ENCODE data around the gene PRG3. TPM values are rescaled to one million over a fixed set of nuclear protein-coding genes. Genes with fewer than 3 reads are reported as not detected.
A peak's percentile ranks its signal among the peaks of the same experiment; 100 is the strongest.

The PRG3 gene
- total RNA-seq, 1 donor from 2014 or later: not detected

GRCh38 chr11:57414612-57415212, 33.8 kb upstream of the PRG3 start:
- Histone ChIP-seq H3K4me3 (ENCODE audit: low read depth, low read length) (no peak overlapping the region), H3K27me3 (ENCODE audit: control insufficient read depth, insufficient read depth, low read length) (no peaks in the 10 kb centered on the region), H3K36me3 (ENCODE audit: control insufficient read depth, insufficient read depth, low read length) (peaks cover 4% of the 10 kb centered on the region)
- no peak for FAIRE-seq
- TF ChIP-seq, protein P1, sequence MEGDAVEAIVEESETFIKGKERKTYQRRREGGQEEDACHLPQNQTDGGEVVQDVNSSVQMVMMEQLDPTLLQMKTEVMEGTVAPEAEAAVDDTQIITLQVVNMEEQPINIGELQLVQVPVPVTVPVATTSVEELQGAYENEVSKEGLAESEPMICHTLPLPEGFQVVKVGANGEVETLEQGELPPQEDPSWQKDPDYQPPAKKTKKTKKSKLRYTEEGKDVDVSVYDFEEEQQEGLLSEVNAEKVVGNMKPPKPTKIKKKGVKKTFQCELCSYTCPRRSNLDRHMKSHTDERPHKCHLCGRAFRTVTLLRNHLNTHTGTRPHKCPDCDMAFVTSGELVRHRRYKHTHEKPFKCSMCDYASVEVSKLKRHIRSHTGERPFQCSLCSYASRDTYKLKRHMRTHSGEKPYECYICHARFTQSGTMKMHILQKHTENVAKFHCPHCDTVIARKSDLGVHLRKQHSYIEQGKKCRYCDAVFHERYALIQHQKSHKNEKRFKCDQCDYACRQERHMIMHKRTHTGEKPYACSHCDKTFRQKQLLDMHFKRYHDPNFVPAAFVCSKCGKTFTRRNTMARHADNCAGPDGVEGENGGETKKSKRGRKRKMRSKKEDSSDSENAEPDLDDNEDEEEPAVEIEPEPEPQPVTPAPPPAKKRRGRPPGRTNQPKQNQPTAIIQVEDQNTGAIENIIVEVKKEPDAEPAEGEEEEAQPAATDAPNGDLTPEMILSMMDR (IDR thresholded peaks at IDR 0.05; ENCODE audit: insufficient read depth, low read length, severe bottlenecking): no peak
- DNase-seq (ENCODE audit: low read depth): no peak

- Histone ChIP-seq H3K27me3 (ENCODE audit: control insufficient read depth, insufficient read depth, low read length) (no peaks in the 10 kb centered on the region), H3K4me3 (ENCODE audit: low read depth, low read length) (no peak overlapping the region), H3K36me3 (ENCODE audit: control insufficient read depth, insufficient read depth, low read length) (peaks cover 6% of the 10 kb centered on the region)
- peak; percentile 37 for DNase-seq (ENCODE audit: low read depth)
- FAIRE-seq: no peak
- TF ChIP-seq, protein P1 (IDR thresholded peaks at IDR 0.05; ENCODE audit: insufficient read depth, low read length, severe bottlenecking): no peak
Observed at GRCh38 chr11:57413681-57414080, 32.7 kb upstream of the PRG3 start.

GRCh38 chr11:57410287-57410686, 29.3 kb upstream of the PRG3 start:
- FAIRE-seq (no peak), DNase-seq (ENCODE audit: low read depth) (peak; percentile 72)
- TF ChIP-seq, protein P1 (IDR thresholded peaks at IDR 0.05; ENCODE audit: insufficient read depth, low read length, severe bottlenecking): no peak
- no peaks in the 10 kb centered on the region for H3K27me3 ChIP-seq (ENCODE audit: control insufficient read depth, insufficient read depth, low read length)
- H3K36me3 ChIP-seq (ENCODE audit: control insufficient read depth, insufficient read depth, low read length): peaks cover 3% of the 10 kb centered on the region
- no peak overlapping the region for H3K4me3 ChIP-seq (ENCODE audit: low read depth, low read length)

- no peak for DNase-seq (ENCODE audit: low read depth)
- FAIRE-seq: no peak
Observed at GRCh38 chr11:57409321-57410100, 28.6 kb upstream of the PRG3 start.

DNA sequence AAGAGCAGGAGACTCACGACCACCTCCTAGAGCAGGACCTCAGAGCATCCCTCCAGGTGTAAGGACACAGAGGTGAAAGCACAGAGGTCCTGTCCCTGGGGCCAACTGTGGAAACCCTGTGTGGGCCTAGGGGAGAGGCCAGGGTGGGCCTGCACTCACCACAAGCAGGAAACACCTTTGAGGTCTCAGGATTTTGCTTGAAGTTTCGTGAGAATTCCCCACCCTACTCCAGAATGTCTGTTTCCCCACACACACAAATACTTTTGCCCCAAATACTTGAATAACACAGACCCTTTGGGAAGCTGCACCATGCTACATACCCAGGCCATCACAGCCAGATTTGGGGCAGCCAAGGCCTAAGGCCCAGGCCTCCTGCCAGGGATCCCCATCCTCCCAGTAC, 27.8 kb upstream of the PRG3 start:
- H3K4me3 ChIP-seq (ENCODE audit: low read depth, low read length): no peak overlapping the region
- no peak for FAIRE-seq
- TF ChIP-seq, protein P1 (IDR thresholded peaks at IDR 0.05; ENCODE audit: insufficient read depth, low read length, severe bottlenecking): no peak
- H3K36me3 ChIP-seq (ENCODE audit: control insufficient read depth, insufficient read depth, low read length): peaks cover 3% of the 10 kb centered on the region
- no peak for DNase-seq (ENCODE audit: low read depth)
- H3K27me3 ChIP-seq (ENCODE audit: control insufficient read depth, insufficient read depth, low read length): no peaks in the 10 kb centered on the region

More at GRCh38 chr11:57409321-57410100, 28.6 kb upstream of the PRG3 start:
- H3K27me3 ChIP-seq (ENCODE audit: control insufficient read depth, insufficient read depth, low read length): no peaks in the 10 kb centered on the region
- TF ChIP-seq, protein P1 (IDR thresholded peaks at IDR 0.05; ENCODE audit: insufficient read depth, low read length, severe bottlenecking): no peak
- H3K4me3 ChIP-seq (ENCODE audit: low read depth, low read length): no peak overlapping the region
- H3K36me3 ChIP-seq (ENCODE audit: control insufficient read depth, insufficient read depth, low read length): peaks cover 3% of the 10 kb centered on the region
